ENCODE data around the gene C22orf15.

Gene C22orf15

GRCh38 chr22:23779731-23780130, 16.9 kb downstream of the C22orf15 start:
- Histone ChIP-seq H3K4me3 (ENCODE audit: severe bottlenecking) (no peak overlapping the region), H3K36me3 (ENCODE audit: low read depth) (no peaks in the 10 kb centered on the region), H3K9me3 (ENCODE audit: severe bottlenecking) (no peaks in the 10 kb centered on the region), H3K4me1 (ENCODE audit: insufficient read depth, poor library complexity, severe bottlenecking) (peaks cover 11% of the 10 kb centered on the region), H3K27me3 (ENCODE audit: insufficient read depth, poor library complexity, severe bottlenecking) (no peaks in the 10 kb centered on the region), H3K27ac (ENCODE audit: poor library complexity, severe bottlenecking) (no peak overlapping the region)
- ATAC-seq (ENCODE audit: low read depth) (no peak), DNase-seq (ENCODE audit: low spot score) (no peak)
- TF ChIP-seq CTCF (IDR thresholded peaks at IDR 0.05; ENCODE audit: poor library complexity, severe bottlenecking) = no peak

GRCh38 chr22:23780146-23780748, 17.5 kb downstream of the C22orf15 start:
- no peak for TF ChIP-seq CTCF (IDR thresholded peaks at IDR 0.05; ENCODE audit: poor library complexity, severe bottlenecking)
- H3K27me3 ChIP-seq (ENCODE audit: insufficient read depth, poor library complexity, severe bottlenecking) = no peaks in the 10 kb centered on the region
- H3K9me3 ChIP-seq (ENCODE audit: severe bottlenecking) = no peaks in the 10 kb centered on the region
- DNase-seq (ENCODE audit: low spot score) = no peak
- no peaks in the 10 kb centered on the region for H3K36me3 ChIP-seq (ENCODE audit: low read depth)
- H3K4me1 ChIP-seq (ENCODE audit: insufficient read depth, poor library complexity, severe bottlenecking) = peaks cover 11% of the 10 kb centered on the region
- ATAC-seq (ENCODE audit: low read depth) = no peak
- H3K4me3 ChIP-seq (ENCODE audit: severe bottlenecking) = no peak overlapping the region
- no peak overlapping the region for H3K27ac ChIP-seq (ENCODE audit: poor library complexity, severe bottlenecking)

- H3K4me3 ChIP-seq (ENCODE audit: severe bottlenecking) = no peak overlapping the region
- peak overlapping the region; percentile 17 for H3K27ac ChIP-seq (ENCODE audit: poor library complexity, severe bottlenecking)
- ATAC-seq (ENCODE audit: low read depth) = no peak
- TF ChIP-seq CTCF (IDR thresholded peaks at IDR 0.05; ENCODE audit: poor library complexity, severe bottlenecking) = no peak
- H3K36me3 ChIP-seq (ENCODE audit: low read depth) = no peaks in the 10 kb centered on the region
- no peak for DNase-seq (ENCODE audit: low spot score)
- H3K9me3 ChIP-seq (ENCODE audit: severe bottlenecking) = no peaks in the 10 kb centered on the region
- no peaks in the 10 kb centered on the region for H3K27me3 ChIP-seq (ENCODE audit: insufficient read depth, poor library complexity, severe bottlenecking)
- peaks cover 11% of the 10 kb centered on the region for H3K4me1 ChIP-seq (ENCODE audit: insufficient read depth, poor library complexity, severe bottlenecking)
Observed at GRCh38 chr22:23781065-23781464, 18.3 kb downstream of the C22orf15 start.

- ATAC-seq (ENCODE audit: low read depth) (peak; percentile 93), DNase-seq (ENCODE audit: low spot score) (peak; percentile 89)
Observed at GRCh38 chr22:23781511-23782183, 18.9 kb downstream of the C22orf15 start.

More at GRCh38 chr22:23781511-23782183, 18.9 kb downstream of the C22orf15 start:
- Histone ChIP-seq H3K4me1 (ENCODE audit: insufficient read depth, poor library complexity, severe bottlenecking) (peaks cover 11% of the 10 kb centered on the region), H3K27me3 (ENCODE audit: insufficient read depth, poor library complexity, severe bottlenecking) (no peaks in the 10 kb centered on the region), H3K36me3 (ENCODE audit: low read depth) (no peaks in the 10 kb centered on the region), H3K9me3 (ENCODE audit: severe bottlenecking) (no peaks in the 10 kb centered on the region), H3K27ac (ENCODE audit: poor library complexity, severe bottlenecking) (peak overlapping the region; percentile 17), H3K4me3 (ENCODE audit: severe bottlenecking) (no peak overlapping the region)
- TF ChIP-seq CTCF (IDR thresholded peaks at IDR 0.05; ENCODE audit: poor library complexity, severe bottlenecking) = no peak
